H1 (cell line): ENCODE data around the gene BPGM. TPM values are rescaled to one million over a fixed set of nuclear protein-coding genes. Genes with fewer than 3 reads are reported as not detected.

Source experiments
- CTCF ChIA-PET: fragments of 300-600 bp; sonication (Branson Sonifier 250); formaldehyde crosslinking; loops from one replicate; lab custom pipeline; 2021; ENCODE audit not compliant: partially characterized antibody; lab: Charles Lee
- POLR2A ChIA-PET: fragments of 300-600 bp; sonication (Branson Sonifier 250); formaldehyde crosslinking; loops from one replicate; lab custom pipeline; 2021; ENCODE audit warnings: inconsistent platforms; ENCODE audit not compliant: partially characterized antibody; lab: Charles Lee
- DNase-seq, 2 experiments: peaks; one replicate each; pipeline versions ENCODE4 v3.0.0 to v3.0.0-alpha.2; 2010 to 2022; ENCODE audit warnings: low spot score in 2 of 2, low read depth in 1 of 2, mixed read lengths in 1 of 2
- FAIRE-seq: peaks from 2 replicates; lab custom pipeline; 2011; peaks lifted over from hg19 to GRCh38; lab: Jason Lieb, UNC
- H2AFZ ChIP-seq: 2 replicates; pipeline ENCODE4 v1.8.1; 2012; ENCODE audit warnings: low read length, inconsistent platforms
- H2AK5ac ChIP-seq: 2 replicates; pipeline ENCODE4 v1.6.1; 2013; ENCODE audit warnings: low read depth, low read length
- H2BK120ac ChIP-seq: replicated peaks from 2 replicates; pipeline ENCODE3; 2013; ENCODE audit warnings: low read depth, low read length, inconsistent platforms
- H2BK12ac ChIP-seq: 2 replicates; pipeline ENCODE4 v1.6.1; 2013; ENCODE audit warnings: low read depth, low read length
- H2BK15ac ChIP-seq: 2 replicates; pipeline ENCODE4 v1.6.1; 2013; ENCODE audit warnings: low read length
- H2BK20ac ChIP-seq: 2 replicates; pipeline ENCODE4 v1.6.1; 2013; ENCODE audit warnings: low read length
- H2BK5ac ChIP-seq: 2 replicates; pipeline ENCODE4 v1.6.1; 2013; ENCODE audit warnings: low read depth, low read length
- H3K14ac ChIP-seq: 2 replicates; pipeline ENCODE4 v1.6.1; 2013; ENCODE audit warnings: inconsistent platforms; ENCODE audit not compliant: insufficient read length
- H3K18ac ChIP-seq: 2 replicates; pipeline ENCODE4 v1.6.1; 2013; ENCODE audit warnings: low read length; ENCODE audit errors: extremely low read depth
- H3K23ac ChIP-seq: 2 replicates; pipeline ENCODE4 v1.6.1; 2013; ENCODE audit warnings: inconsistent platforms; ENCODE audit not compliant: insufficient read length
- H3K23me2 ChIP-seq: 2 replicates; pipeline ENCODE4 v1.6.1; 2013; ENCODE audit warnings: low read depth, low read length
- H3K27ac ChIP-seq: 2 replicates; pipeline ENCODE4 v1.6.1; 2011; ENCODE audit warnings: low read depth, low read length, inconsistent platforms
- H3K27me3 ChIP-seq, 4 experiments: replicated peaks in 1 of 4; 1 replicate in 1 of 4; 2 replicates in 3 of 4; pipeline versions ENCODE4 v1.6.1 to v1.8.1; 2011 to 2013; ENCODE audit warnings: low read length in 3 of 4, mild to moderate bottlenecking in 3 of 4, inconsistent platforms in 2 of 4, mixed read lengths in 2 of 4, moderate library complexity in 1 of 4; ENCODE audit not compliant: control insufficient read depth in 3 of 4, insufficient read depth in 3 of 4; ENCODE audit errors: extremely low read depth in 1 of 4
- H3K36me3 ChIP-seq, 4 experiments: 2 replicates each; pipeline versions ENCODE4 v1.6.1 to v1.8.1; 2011 to 2013; ENCODE audit warnings: mild to moderate bottlenecking in 4 of 4, low read length in 3 of 4, moderate library complexity in 2 of 4, control low read depth in 1 of 4, inconsistent platforms in 1 of 4; ENCODE audit not compliant: insufficient read depth in 4 of 4, control insufficient read depth in 2 of 4
- H3K4ac ChIP-seq: replicated peaks from 2 replicates; pipeline ENCODE3; 2013; ENCODE audit warnings: low read length, low read depth, mixed read lengths, inconsistent platforms; ENCODE audit not compliant: insufficient read length
- H3K4me1 ChIP-seq, 4 experiments: replicated peaks in 1 of 4; 1 replicate in 1 of 4; 2 replicates in 3 of 4; pipeline versions ENCODE4 v1.6.1 to v1.8.1; 2011 to 2013; ENCODE audit warnings: low read length in 3 of 4, inconsistent platforms in 2 of 4, mixed read lengths in 1 of 4; ENCODE audit not compliant: insufficient read depth in 4 of 4, control insufficient read depth in 3 of 4
- H3K4me2 ChIP-seq, 2 experiments: 2 replicates each; pipeline versions ENCODE4 v1.6.1 to v1.8.1; 2011 to 2013; ENCODE audit warnings: low read depth in 2 of 2, low read length in 2 of 2, control low read depth in 1 of 2, inconsistent platforms in 1 of 2, mild to moderate bottlenecking in 1 of 2; ENCODE audit not compliant: insufficient read depth in 1 of 2
- H3K4me3 ChIP-seq, 4 experiments: fragments of 200-600, 300-600 bp in 1 of 4; sonication (generic), shearing (Covaris generic), sonication (Bioruptor Twin) in 1 of 4; 2 replicates each; pipeline versions ENCODE4 v1.5.1 to v1.8.1; 2011 to 2016; ENCODE audit warnings: low read length in 4 of 4, low read depth in 3 of 4, control low read depth in 2 of 4, inconsistent platforms in 2 of 4, mild to moderate bottlenecking in 2 of 4, mixed read lengths in 1 of 4, moderate library complexity in 1 of 4; ENCODE audit not compliant: insufficient read depth in 2 of 4; ENCODE audit errors: extremely low read depth in 1 of 4
- H3K56ac ChIP-seq: replicated peaks from 2 replicates; pipeline ENCODE3; 2013; ENCODE audit warnings: low read depth, mild to moderate bottlenecking, mixed read lengths, low read length, inconsistent platforms; ENCODE audit not compliant: insufficient read length
- H3K79me1 ChIP-seq: 2 replicates; pipeline ENCODE4 v1.6.1; 2013; ENCODE audit warnings: low read depth, low read length, control low read depth
- H3K79me2 ChIP-seq, 2 experiments: 2 replicates each; pipeline versions ENCODE4 v1.6.1 to v1.8.1; 2012 to 2013; ENCODE audit warnings: low read length in 2 of 2, mild to moderate bottlenecking in 2 of 2, inconsistent platforms in 1 of 2; ENCODE audit not compliant: insufficient read depth in 2 of 2, control insufficient read depth in 1 of 2
- H3K9ac ChIP-seq, 4 experiments: replicated peaks in 1 of 4; 1 replicate in 1 of 4; 2 replicates in 3 of 4; pipeline versions ENCODE4 v1.6.1 to v1.8.1; 2011 to 2013; ENCODE audit warnings: low read depth in 3 of 4, low read length in 3 of 4, control low read depth in 2 of 4, mild to moderate bottlenecking in 2 of 4, moderate library complexity in 2 of 4, inconsistent platforms in 1 of 4; ENCODE audit errors: extremely low read depth in 1 of 4
- H3K9me3 ChIP-seq, 2 experiments: 2 replicates each; pipeline versions ENCODE4 v1.6.1 to v1.8.1; 2012 to 2013; ENCODE audit warnings: mild to moderate bottlenecking in 2 of 2, moderate library complexity in 2 of 2, control low read depth in 1 of 2, inconsistent platforms in 1 of 2, low read depth in 1 of 2, low read length in 1 of 2, mixed read lengths in 1 of 2; ENCODE audit not compliant: insufficient read depth in 2 of 2
- H4K20me1 ChIP-seq, 2 experiments: replicated peaks in 1 of 2; 2 replicates each; pipeline versions ENCODE3 to v1.8.1; 2011 to 2013; ENCODE audit warnings: inconsistent platforms in 2 of 2, low read length in 2 of 2, mild to moderate bottlenecking in 1 of 2; ENCODE audit not compliant: insufficient read depth in 2 of 2, control insufficient read depth in 1 of 2
- H4K5ac ChIP-seq: 2 replicates; pipeline ENCODE4 v1.6.1; 2013; ENCODE audit warnings: low read length, low read depth, mixed read lengths, inconsistent platforms; ENCODE audit not compliant: insufficient read length
- H4K8ac ChIP-seq: 2 replicates; pipeline ENCODE4 v1.8.0; 2013; ENCODE audit warnings: mild to moderate bottlenecking, moderate library complexity, low read length, inconsistent platforms; ENCODE audit not compliant: insufficient read depth; ENCODE audit errors: extremely low read depth
- H4K91ac ChIP-seq: replicated peaks from 2 replicates; pipeline ENCODE3; 2013; ENCODE audit warnings: low read length, mixed read lengths, inconsistent platforms; ENCODE audit not compliant: insufficient read length
- TCF12 ChIP-seq: IDR thresholded peaks from 2 replicates; pipeline ENCODE4 v1.6.1; 2011; ENCODE audit warnings: low read depth, mild to moderate bottlenecking, low read length
- TEAD4 ChIP-seq: IDR thresholded peaks from 2 replicates; pipeline ENCODE4 v1.6.1; 2012; ENCODE audit warnings: low read depth, low read length, inconsistent platforms, mixed read lengths
- ZNF274 ChIP-seq: IDR thresholded peaks from 2 replicates; pipeline ENCODE4 v1.7.0; 2012; ENCODE audit warnings: low read length, borderline replicate concordance; ENCODE audit errors: extremely low read depth
- polyA plus RNA-seq, 7 experiments: library from polyadenylated mRNA; depleted of rRNA in 3 of 7; stranded (reverse) in 5 of 7; unstranded in 2 of 7; fragments of >200 nt in 5 of 7; fragments of 200-250 nt in 2 of 7; gene quantifications; 1 replicate in 5 of 7; 2 replicates in 1 of 7; 4 replicates in 1 of 7; pipeline versions ENCODE4 v1.2.1 to v1.2.3, GENCODE V29; 2011 to 2013; ENCODE audit warnings: missing spikeins in 2 of 7, mixed read lengths in 2 of 7
- total RNA-seq: library from RNA; stranded (reverse); fragmentation: NEBNext Ultra II Directional; extraction: Animal tissue kit (Norgen Biotek cat#: 25700); gene quantifications from 2 replicates; pipeline ENCODE4 v1.2.1, GENCODE V29; 2021

The BPGM gene
- total and polyA plus RNA-seq, 2 of the 8 experiments (the other 6 are each of a cell fraction or from before 2014, with no cell fraction given) = 9.7 to 15.3 TPM

GRCh38 chr7:134674424-134674823 lies 27.8 kb downstream of the BPGM start:
- no peak overlapping the region for H4K5ac ChIP-seq
- CTCF ChIA-PET = interaction anchor here (0.7 to 1.1 kb wide), 2 partner anchors 28 to 216 kb away, joined by 3 read pairs; partner anchors contain the start of gene BPGM
- no peak overlapping the region for H2BK15ac ChIP-seq
- H2BK20ac ChIP-seq = no peak overlapping the region
- no peak overlapping the region for H3K4me2 ChIP-seq
- POLR2A ChIA-PET = no interaction called here
- no peak overlapping the region for H4K8ac ChIP-seq
- TF ChIP-seq ZNF274 (no peak), TCF12 (no peak), TEAD4 (no peak)
- no peaks in the 10 kb centered on the region for H3K23me2 ChIP-seq
- H3K27me3 ChIP-seq = no peaks in the 10 kb centered on the region
- no peak overlapping the region for H2BK12ac ChIP-seq
- peaks cover 0 to 2% (median 0%) of the 10 kb centered on the region in 4 experiments; a peak in 2 of 8 replicates for H3K36me3 ChIP-seq
- FAIRE-seq = no peak
- no peak overlapping the region for H3K4me3 ChIP-seq
- H3K56ac ChIP-seq = no peak overlapping the region
- H3K18ac ChIP-seq = no peak overlapping the region
- H2BK5ac ChIP-seq = no peak overlapping the region
- H4K20me1 ChIP-seq = peaks cover 0 to 4% of the 10 kb centered on the region in 2 experiments
- H3K9me3 ChIP-seq = peaks cover 6% of the 10 kb centered on the region in 2 experiments; a peak in 3 of 4 replicates
- no peak overlapping the region for H2BK120ac ChIP-seq
- H3K27ac ChIP-seq = no peak overlapping the region
- H3K23ac ChIP-seq = no peak overlapping the region
- H2AK5ac ChIP-seq = no peak overlapping the region
- H3K14ac ChIP-seq = no peak overlapping the region
- H4K91ac ChIP-seq = no peak overlapping the region
- H3K79me2 ChIP-seq = peaks cover 0 to 4% of the 10 kb centered on the region in 2 experiments; a peak in 1 of 4 replicates
- no peaks in the 10 kb centered on the region for H3K79me1 ChIP-seq
- no peak overlapping the region for H3K4ac ChIP-seq
- H2AFZ ChIP-seq = no peak overlapping the region
- no peak overlapping the region for H3K9ac ChIP-seq
- peaks cover 5 to 8% (median 6%) of the 10 kb centered on the region in 4 experiments; a peak in 6 of 7 replicates for H3K4me1 ChIP-seq
- no peak for DNase-seq
